BJ (cell line): ENCODE measurements around the gene TECPR2. TPM values are rescaled to one million over a fixed set of nuclear protein-coding genes. Genes with fewer than 3 reads are reported as not detected.

ENCODE experiments used
- CTCF ChIA-PET: fragments of 350-600 bp; formaldehyde crosslinking; extraction: SDS; loops from one replicate; lab custom pipeline; 2021; ENCODE audit warnings: antibody characterized with exemption, inconsistent platforms; lab: Yijun Ruan, JAX
- POLR2A ChIA-PET: fragments of 300-600 bp; sonication (Branson Sonifier 250); formaldehyde crosslinking; extraction: SDS; loops from one replicate; lab custom pipeline; 2021; ENCODE audit warnings: antibody characterized with exemption; lab: Charles Lee
- DNase-seq: peaks from one replicate; pipeline ENCODE4 v3.0.0-alpha.2; 2011; ENCODE audit warnings: low read depth
- H3K27me3 ChIP-seq: 2 replicates; pipeline ENCODE4 v1.6.0; 2011; ENCODE audit warnings: low read length; ENCODE audit not compliant: control insufficient read depth, insufficient read depth
- H3K36me3 ChIP-seq: 2 replicates; pipeline ENCODE4 v1.5.1; 2011; ENCODE audit warnings: low read length; ENCODE audit not compliant: control insufficient read depth, insufficient read depth
- H3K4me3 ChIP-seq: 2 replicates; pipeline ENCODE4 v1.5.1; 2011; ENCODE audit warnings: low read depth, mild to moderate bottlenecking, control low read depth, low read length
- CTCF ChIP-seq: IDR thresholded peaks from 2 replicates; pipeline ENCODE4 v1.5.1; 2011; ENCODE audit warnings: low read depth, mild to moderate bottlenecking, control low read depth, inconsistent platforms, low read length, moderate library complexity; ENCODE audit not compliant: insufficient read depth
- polyA plus RNA-seq: library from polyadenylated mRNA; depleted of rRNA; stranded (reverse); fragments of >200 nt; gene quantifications from 2 replicates; pipeline ENCODE4 v1.2.3, GENCODE V29; 2011

Gene TECPR2
- polyA plus RNA-seq, 1 experiment: 11.7 TPM

- CTCF ChIA-PET: interaction anchor here (0.7 to 1.4 kb wide), 2 partner anchors 10 to 39 kb away, joined by 3 read pairs; no protein-coding TSS in a partner anchor
- POLR2A ChIA-PET: no interaction called here
- H3K27me3 ChIP-seq: no peaks in the 10 kb centered on the region
- peaks cover 16% of the 10 kb centered on the region for H3K36me3 ChIP-seq
- no peak overlapping the region for H3K4me3 ChIP-seq
- TF ChIP-seq CTCF: no peak
- no peak for DNase-seq
Observed at GRCh38 chr14:102333795-102334705, 28.7 kb upstream of the TECPR2 start.

- Histone ChIP-seq H3K27me3 (no peaks in the 10 kb centered on the region), H3K36me3 (peaks cover 18% of the 10 kb centered on the region), H3K4me3 (no peak overlapping the region)
- no peak for DNase-seq
- ChIA-PET CTCF (no interaction called here), POLR2A (no interaction called here)
- TF ChIP-seq CTCF: no peak
Observed at GRCh38 chr14:102335163-102335562, 27.6 kb upstream of the TECPR2 start.

- ChIA-PET POLR2A (no interaction called here), CTCF (interaction anchor here (1.5 kb wide), 1 partner anchor 11 kb away, joined by 6 read pairs; no protein-coding TSS in a partner anchor)
- DNase-seq: no peak
- H3K36me3 ChIP-seq: peaks cover 17% of the 10 kb centered on the region
- H3K4me3 ChIP-seq: no peak overlapping the region
- H3K27me3 ChIP-seq: no peaks in the 10 kb centered on the region
- TF ChIP-seq CTCF: no peak
Observed at GRCh38 chr14:102338724-102339123, 24.0 kb upstream of the TECPR2 start.

- no peak for TF ChIP-seq CTCF
- POLR2A ChIA-PET: no interaction called here
- H3K4me3 ChIP-seq: no peak overlapping the region
- peaks cover 24% of the 10 kb centered on the region for H3K36me3 ChIP-seq
- no peak for DNase-seq
- H3K27me3 ChIP-seq: no peaks in the 10 kb centered on the region
- CTCF ChIA-PET: interaction anchor here (0.6 kb wide), 1 partner anchor 84 kb away, joined by 3 read pairs; no protein-coding TSS in a partner anchor
Observed at GRCh38 chr14:102341566-102341965, 21.2 kb upstream of the TECPR2 start.

GRCh38 chr14:102342238-102342637, 20.5 kb upstream of the TECPR2 start:
- H3K27me3 ChIP-seq: no peaks in the 10 kb centered on the region
- ChIA-PET POLR2A (no interaction called here), CTCF (interaction anchor here (0.6 kb wide), 1 partner anchor 83 kb away, joined by 3 read pairs; no protein-coding TSS in a partner anchor)
- H3K36me3 ChIP-seq: peaks cover 26% of the 10 kb centered on the region
- no peak overlapping the region for H3K4me3 ChIP-seq
- no peak for DNase-seq
- no peak for TF ChIP-seq CTCF
